Non-pigmented ciliary epithelial cell (primary cell): Measurements from ENCODE around the gene TEX29.

Experiments used
- DNase-seq: peaks from one replicate; pipeline ENCODE4 v3.0.0-alpha.2; 2010; ENCODE audit warnings: low read depth

Gene TEX29

DNA sequence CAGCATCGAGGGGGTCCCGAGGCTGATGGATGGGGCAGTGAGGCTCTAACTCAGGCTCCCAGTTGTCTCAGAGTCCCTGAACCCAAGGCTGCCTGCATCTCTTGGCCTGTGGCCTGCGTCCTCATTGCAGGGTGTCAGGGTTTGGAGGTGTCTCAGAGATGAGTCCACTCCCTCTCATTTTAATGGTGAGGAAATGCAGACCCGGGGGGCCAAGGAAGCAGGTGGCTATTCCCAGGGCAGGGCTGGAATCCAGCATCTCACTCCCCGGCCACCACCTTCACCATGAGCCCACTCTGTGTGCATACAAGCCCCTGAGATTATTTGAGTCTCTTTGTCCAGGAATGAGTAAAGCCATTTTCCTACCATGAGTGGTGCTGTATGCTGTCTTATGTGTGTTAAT is 21.4 kb downstream of the TEX29 start:
- no peak for DNase-seq

DNA sequence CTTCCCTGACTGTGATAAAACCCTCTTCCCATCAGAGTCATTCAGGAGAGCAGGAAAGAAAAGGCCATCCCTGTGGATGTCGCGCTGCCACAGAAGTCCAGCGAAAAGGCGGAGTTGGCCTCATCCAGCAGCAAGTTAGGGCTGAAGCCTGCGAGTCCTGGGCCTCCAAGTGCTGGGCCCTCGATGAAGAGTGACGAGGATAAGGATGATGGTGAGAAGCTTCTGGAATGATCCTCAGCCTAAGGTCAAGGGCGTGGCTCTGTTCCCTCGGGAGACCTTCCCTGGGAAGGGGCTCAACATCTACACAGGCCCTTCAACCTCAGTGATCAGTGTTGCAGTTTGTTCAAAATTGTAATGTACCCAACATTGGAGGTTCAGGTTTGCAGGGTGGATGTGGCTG is 22.3 kb downstream of the TEX29 start:
- no peak for DNase-seq

- DNase-seq, result no peak
Measured at GRCh38 chr13:111343186-111343805, 22.9 kb downstream of the TEX29 start.

DNA sequence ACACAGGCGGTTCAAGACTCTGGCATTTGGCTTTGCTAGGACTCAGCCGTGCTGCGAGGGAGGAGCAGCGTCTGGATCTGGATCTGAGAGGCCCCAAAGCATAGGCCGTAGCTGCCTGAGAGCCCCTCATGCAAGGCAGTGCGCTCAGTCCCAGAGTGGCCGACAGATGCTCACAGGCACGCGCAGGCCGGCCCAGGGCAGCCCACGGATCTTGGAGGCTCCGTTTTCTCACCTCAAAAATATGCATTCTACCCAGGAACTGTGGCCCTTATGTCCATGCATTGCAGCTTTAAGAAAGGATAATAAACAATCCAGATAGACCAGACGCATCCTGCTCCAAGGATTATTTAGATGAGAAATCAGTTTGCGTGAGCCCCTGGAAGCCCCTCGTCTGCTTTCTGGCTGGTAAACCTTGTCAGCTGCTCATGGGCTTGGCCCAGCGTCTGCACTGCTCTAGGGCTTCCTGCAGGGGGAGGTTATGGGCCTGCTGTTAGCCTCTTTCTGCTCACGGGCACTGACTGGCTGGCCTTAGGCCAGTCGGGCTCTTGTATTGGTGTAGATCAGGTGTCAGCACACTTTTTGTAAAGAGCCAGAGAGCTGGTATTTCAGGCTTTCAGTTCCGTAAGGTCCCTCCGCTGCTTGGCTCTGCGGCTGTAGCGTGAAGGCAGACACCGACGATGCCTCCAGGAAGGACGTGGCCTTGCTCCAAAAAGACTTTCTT is 24.2 kb downstream of the TEX29 start:
- peak; percentile 15 for DNase-seq

DNA sequence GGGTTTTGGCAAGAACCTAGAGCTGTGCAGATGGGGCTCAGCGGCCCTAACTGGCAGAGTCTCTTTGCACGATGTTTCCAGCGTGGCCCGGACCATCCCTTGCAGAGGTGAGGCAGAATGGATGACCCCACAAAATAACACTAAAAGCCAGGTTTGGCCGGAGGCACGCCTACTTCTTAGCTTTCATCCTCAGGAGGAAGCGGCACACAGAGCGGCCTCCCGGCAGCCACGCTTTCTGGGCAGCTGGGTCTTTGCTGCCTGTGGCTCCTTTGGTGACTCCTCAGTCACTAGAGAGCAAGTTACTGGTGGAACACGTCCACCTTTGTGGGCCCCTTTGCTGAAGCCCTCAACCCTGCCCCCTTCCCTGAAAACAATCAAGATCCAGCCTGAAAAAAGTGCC is 25.2 kb downstream of the TEX29 start:
- no peak for DNase-seq

DNA sequence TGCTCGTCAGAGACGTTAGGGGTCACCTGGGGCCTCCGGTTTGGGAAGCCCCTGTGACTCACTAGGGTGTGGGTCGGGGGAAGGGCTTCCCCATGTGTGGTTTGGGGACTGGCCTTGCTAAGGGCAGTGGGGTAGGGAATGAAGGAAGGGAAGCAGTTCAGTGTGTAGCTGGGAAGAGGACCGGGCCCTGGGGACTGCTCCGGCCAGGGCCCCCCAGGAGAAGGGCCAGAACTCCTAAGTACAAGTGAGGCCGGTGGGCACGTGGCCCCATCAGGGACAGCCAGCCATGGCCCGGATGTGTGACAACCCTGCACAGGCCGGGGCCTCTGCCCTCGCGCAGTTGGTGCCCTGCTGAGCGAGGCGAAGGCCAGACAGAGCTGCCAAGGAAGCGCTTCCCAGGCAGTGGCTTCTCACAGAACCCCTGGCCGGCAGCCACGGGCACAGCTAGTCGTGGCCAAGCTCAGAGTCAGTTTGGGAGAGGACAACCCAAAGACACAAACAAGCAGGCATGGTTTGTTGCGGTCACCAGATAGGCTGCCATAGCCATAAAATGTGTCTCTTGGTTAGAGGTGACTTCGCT is 25.7 kb downstream of the TEX29 start:
- no peak for DNase-seq

GRCh38 chr13:111347438-111347837 is 27.0 kb downstream of the TEX29 start:
- no peak for DNase-seq

DNA sequence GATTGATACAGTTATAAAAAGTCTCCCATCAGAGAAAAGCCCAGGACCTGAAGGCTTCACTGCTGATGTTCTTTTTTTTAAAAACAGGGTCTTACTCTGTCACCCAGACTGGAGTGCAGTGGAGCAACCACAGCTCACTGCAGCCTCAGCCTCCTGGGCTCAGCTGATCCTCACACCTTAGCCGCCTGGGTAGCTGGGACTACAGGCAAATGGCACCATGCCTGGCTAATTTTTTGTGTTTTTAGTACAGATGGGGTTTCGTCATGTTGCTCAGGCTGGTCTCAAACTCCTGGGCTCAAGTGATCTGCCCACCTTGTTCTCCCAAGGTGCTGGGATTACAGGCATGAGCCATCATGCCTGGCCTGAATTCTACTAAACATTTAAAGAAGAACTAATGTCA is 33.1 kb downstream of the TEX29 start:
- no peak for DNase-seq

- DNase-seq, result no peak
Measured at GRCh38 chr13:111354789-111355188, 34.3 kb downstream of the TEX29 start.

DNA sequence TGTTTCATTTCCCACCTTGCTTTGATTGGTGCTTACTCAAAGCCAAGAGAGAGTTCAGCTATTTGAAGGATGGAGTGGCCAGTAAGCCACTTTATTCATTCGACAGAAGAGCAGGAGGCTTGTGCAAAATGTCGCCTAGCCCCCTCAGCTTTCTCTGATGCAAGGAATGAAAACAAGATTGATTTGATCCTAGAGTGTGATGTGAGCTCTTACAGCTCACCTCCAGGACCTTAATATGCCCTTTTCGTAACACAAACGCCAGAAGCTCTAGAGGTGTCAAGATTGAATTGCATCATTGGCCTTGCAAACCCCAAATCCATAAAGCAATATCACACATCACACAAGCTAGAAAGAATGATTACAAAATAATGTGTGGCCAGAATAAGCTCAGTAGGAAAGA is 36.4 kb downstream of the TEX29 start:
- DNase-seq, result no peak

DNA sequence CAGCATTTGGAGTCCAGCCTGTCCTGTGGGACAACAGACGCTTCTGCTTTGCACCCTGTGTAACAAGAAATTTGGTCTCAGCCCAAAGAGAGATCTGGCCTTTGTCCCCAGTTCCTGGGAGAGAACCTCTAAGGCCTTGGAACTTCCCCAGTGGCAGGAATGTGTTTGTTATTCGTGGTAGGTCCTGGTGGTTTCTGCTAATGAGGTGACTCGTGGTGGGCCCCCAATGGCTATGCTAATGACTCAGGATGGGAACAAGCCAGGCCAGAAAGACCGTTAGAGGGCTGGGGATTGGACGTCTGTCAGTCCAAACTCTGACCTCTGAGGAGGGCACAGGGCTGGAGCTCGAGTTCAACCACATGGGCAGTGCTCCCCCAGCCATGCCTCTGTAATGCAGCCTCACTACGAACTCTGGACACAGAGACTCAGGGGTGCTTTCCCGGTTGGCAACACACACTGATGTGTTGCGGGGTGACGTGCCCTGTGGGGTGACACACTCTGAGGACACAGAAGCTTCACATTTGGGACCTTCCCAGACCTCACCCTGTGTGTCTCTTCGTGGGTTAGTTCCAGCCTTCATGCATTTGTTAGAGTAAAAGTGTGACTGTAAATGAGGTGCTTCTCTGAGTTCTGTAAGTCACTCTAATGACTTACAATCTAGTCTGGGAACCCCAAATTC is 38.9 kb downstream of the TEX29 start:
- DNase-seq, result no peak

GRCh38 chr13:111359930-111360329 is 39.5 kb downstream of the TEX29 start:
- no peak for DNase-seq

DNA sequence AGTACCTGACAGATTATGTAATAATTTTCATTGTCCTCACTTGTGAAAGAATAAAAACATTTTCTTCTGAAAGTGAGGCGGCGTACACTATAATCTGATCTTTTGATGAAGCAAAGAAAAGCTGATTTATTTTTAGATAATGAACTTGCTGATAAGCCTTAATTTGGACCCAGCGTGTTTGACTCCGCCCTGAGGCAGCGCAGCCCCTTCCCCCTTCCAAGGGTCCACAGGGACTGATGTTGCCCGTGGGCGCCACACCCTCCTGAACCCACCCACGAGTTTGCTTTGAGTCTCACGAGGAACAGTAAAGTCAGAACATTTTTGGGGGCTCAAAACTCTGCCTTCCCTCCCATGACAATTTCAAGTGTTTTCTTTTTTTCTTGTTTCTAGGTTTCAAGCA is 40.0 kb downstream of the TEX29 start:
- DNase-seq, result no peak

DNA sequence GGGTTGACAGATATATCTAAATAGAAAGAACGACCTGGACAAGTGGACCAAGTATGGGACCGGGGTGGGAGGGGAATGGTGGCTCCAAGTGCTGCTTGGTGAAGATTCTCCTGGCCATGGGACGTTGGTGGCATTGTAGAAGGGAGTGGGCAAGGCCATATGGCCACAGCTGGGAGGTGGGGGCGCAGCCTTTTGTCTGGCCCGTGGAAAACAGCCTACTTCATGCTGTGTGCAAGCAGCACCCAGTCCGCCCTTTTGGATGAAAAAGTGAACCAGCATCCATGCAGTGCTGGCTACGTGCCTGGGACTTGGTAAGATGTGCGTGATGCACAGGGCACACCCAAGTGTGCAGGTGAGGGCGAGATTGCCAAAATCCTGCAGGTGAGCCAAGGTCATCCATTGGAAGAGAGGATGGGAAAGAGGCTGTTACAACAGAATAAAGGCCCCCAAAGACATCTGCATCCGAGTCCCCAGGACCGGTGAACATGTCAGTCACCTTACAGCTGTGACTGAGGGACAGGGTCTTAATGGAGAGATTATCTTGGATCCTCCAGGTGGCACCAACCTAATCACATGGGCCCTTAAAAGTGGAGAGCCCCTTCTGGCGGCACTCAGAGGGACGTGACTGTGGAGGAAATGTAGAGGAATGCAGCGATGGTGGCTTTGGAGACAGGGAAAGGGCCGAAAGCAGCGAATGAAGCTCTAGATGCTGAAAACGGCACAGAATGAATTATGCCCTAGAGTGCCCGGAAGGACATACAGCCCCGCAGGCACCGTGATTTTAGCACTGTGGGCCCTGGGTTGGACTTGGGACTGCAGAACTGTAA is 40.8 kb downstream of the TEX29 start:
- DNase-seq, result no peak

DNA sequence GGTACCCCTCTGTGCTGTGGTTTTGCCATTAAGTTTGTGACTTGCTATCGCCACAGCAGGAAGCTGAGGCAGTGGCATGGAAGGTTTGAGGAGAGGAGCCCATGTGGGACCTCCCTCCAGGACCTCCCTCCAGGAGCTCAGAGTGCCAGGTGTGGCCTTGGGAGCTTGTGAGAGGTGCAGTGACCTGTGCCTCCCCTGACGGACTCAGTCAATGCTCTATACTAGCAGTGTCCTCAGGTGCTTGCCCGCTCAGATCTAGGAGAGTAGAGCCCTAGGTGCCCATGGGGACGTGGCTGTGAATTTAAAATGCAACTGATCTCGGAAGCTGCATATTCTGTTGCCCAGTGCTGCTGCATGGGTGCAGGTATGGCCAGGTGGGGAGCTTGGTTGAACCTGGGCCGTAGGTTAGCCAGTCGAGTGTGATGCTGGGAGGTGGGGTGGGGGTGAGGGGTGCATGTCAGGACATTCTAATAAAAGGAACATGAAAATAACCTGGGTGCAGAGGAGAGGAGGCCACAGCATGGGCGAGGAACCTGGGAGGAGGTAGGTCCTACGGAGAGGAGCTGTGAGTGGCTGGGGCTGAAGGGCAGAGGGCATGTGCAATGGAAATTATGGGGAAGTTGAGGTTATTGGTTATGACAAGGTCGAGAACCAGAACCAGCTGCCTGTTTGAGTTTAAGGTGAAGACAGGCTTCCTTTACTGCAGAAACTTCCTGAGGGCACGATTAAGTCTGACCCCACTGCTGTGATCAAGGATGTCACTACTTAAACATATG is 41.6 kb downstream of the TEX29 start:
- no peak for DNase-seq

- no peak for DNase-seq
Measured at GRCh38 chr13:111363121-111363520, 42.7 kb downstream of the TEX29 start.

- DNase-seq, result no peak
Measured at GRCh38 chr13:111363591-111363990, 43.1 kb downstream of the TEX29 start.

GRCh38 chr13:111365149-111366005 is 44.9 kb downstream of the TEX29 start:
- no peak for DNase-seq

- DNase-seq, result no peak
Measured at GRCh38 chr13:111367340-111367739, 46.9 kb downstream of the TEX29 start.

DNA sequence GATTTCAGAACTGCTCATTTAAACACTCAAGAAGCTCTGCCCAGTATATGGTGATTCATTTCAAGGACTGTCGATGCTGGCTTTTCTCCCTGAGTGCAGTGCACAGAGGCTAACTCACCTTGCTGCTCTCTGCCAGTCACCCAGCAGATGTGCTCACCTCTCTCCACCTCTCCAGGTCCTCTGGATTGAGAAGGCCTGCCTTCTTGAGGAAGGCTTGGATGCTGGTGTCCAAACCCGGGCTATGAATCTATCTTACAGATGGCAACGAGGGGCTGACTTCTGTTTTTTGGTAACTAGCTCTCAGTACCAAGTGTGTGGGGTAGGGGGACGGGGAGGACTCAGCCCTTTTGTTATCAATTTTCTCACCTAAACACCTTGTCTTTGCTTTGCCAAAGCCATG is 47.6 kb downstream of the TEX29 start:
- DNase-seq, result no peak
